HUES48 (cell line): ENCODE data around the gene HLF.

Experiments used
- H3K27ac ChIP-seq: one replicate; pipeline ENCODE4 v1.7.0; 2013; ENCODE audit warnings: low read depth, low read length, inconsistent platforms
- H3K27me3 ChIP-seq: 2 replicates; pipeline ENCODE4 v1.6.1; 2013; ENCODE audit warnings: mild to moderate bottlenecking, low read length; ENCODE audit not compliant: control insufficient read depth, insufficient read depth
- H3K36me3 ChIP-seq: 2 replicates; pipeline ENCODE4 v1.6.1; 2013; ENCODE audit warnings: low read length; ENCODE audit not compliant: control insufficient read depth, insufficient read depth
- H3K4me1 ChIP-seq: 2 replicates; pipeline ENCODE4 v1.6.1; 2013; ENCODE audit warnings: mild to moderate bottlenecking, low read length; ENCODE audit not compliant: control insufficient read depth, insufficient read depth
- H3K4me3 ChIP-seq: 2 replicates; pipeline ENCODE4 v1.5.1; 2013; ENCODE audit warnings: mild to moderate bottlenecking, low read depth, low read length
- H3K9ac ChIP-seq: 2 replicates; pipeline ENCODE4 v1.6.1; 2013; ENCODE audit warnings: mild to moderate bottlenecking, low read depth, low read length, moderate library complexity
- H3K9me3 ChIP-seq: 2 replicates; pipeline ENCODE4 v1.6.1; 2013; ENCODE audit warnings: low read length; ENCODE audit not compliant: control insufficient read depth, insufficient read depth

Gene HLF

GRCh38 chr17:55275894-55276804 lies 11.4 kb downstream of the HLF start:
- Histone ChIP-seq H3K36me3 (no peaks in the 10 kb centered on the region), H3K9me3 (no peaks in the 10 kb centered on the region), H3K4me1 (no peaks in the 10 kb centered on the region), H3K4me3 (no peak overlapping the region), H3K9ac (no peak overlapping the region), H3K27ac (no peak overlapping the region), H3K27me3 (no peaks in the 10 kb centered on the region)

GRCh38 chr17:55278173-55278961 lies 13.6 kb downstream of the HLF start:
- H3K4me3 ChIP-seq = no peak overlapping the region
- no peaks in the 10 kb centered on the region for H3K9me3 ChIP-seq
- no peak overlapping the region for H3K9ac ChIP-seq
- H3K27ac ChIP-seq = no peak overlapping the region
- H3K4me1 ChIP-seq = no peaks in the 10 kb centered on the region
- H3K36me3 ChIP-seq = no peaks in the 10 kb centered on the region
- no peaks in the 10 kb centered on the region for H3K27me3 ChIP-seq

- H3K36me3 ChIP-seq = no peaks in the 10 kb centered on the region
- H3K9me3 ChIP-seq = no peaks in the 10 kb centered on the region
- no peak overlapping the region for H3K9ac ChIP-seq
- no peaks in the 10 kb centered on the region for H3K4me1 ChIP-seq
- no peak overlapping the region for H3K4me3 ChIP-seq
- no peaks in the 10 kb centered on the region for H3K27me3 ChIP-seq
- no peak overlapping the region for H3K27ac ChIP-seq
Measured at GRCh38 chr17:55279203-55279602, 14.4 kb downstream of the HLF start.

- H3K27me3 ChIP-seq = no peaks in the 10 kb centered on the region
- H3K4me1 ChIP-seq = no peaks in the 10 kb centered on the region
- H3K9ac ChIP-seq = no peak overlapping the region
- no peak overlapping the region for H3K4me3 ChIP-seq
- no peaks in the 10 kb centered on the region for H3K9me3 ChIP-seq
- no peaks in the 10 kb centered on the region for H3K36me3 ChIP-seq
- H3K27ac ChIP-seq = no peak overlapping the region
Measured at GRCh38 chr17:55279788-55280187, 15.0 kb downstream of the HLF start.

- no peak overlapping the region for H3K27ac ChIP-seq
- no peak overlapping the region for H3K4me3 ChIP-seq
- no peaks in the 10 kb centered on the region for H3K9me3 ChIP-seq
- H3K36me3 ChIP-seq = no peaks in the 10 kb centered on the region
- H3K27me3 ChIP-seq = no peaks in the 10 kb centered on the region
- no peaks in the 10 kb centered on the region for H3K4me1 ChIP-seq
- H3K9ac ChIP-seq = no peak overlapping the region
Measured at GRCh38 chr17:55280212-55280611, 15.5 kb downstream of the HLF start.

- Histone ChIP-seq H3K4me1 (no peaks in the 10 kb centered on the region), H3K27ac (no peak overlapping the region), H3K36me3 (no peaks in the 10 kb centered on the region), H3K27me3 (no peaks in the 10 kb centered on the region), H3K4me3 (no peak overlapping the region), H3K9ac (no peak overlapping the region), H3K9me3 (no peaks in the 10 kb centered on the region)
Measured at GRCh38 chr17:55281649-55282378, 17.1 kb downstream of the HLF start.

GRCh38 chr17:55282379-55282702 lies 17.6 kb downstream of the HLF start:
- no peaks in the 10 kb centered on the region for H3K36me3 ChIP-seq
- H3K4me3 ChIP-seq = no peak overlapping the region
- H3K27me3 ChIP-seq = no peaks in the 10 kb centered on the region
- no peaks in the 10 kb centered on the region for H3K4me1 ChIP-seq
- no peaks in the 10 kb centered on the region for H3K9me3 ChIP-seq
- H3K9ac ChIP-seq = no peak overlapping the region
- no peak overlapping the region for H3K27ac ChIP-seq

- H3K27ac ChIP-seq = no peak overlapping the region
- no peaks in the 10 kb centered on the region for H3K36me3 ChIP-seq
- no peak overlapping the region for H3K4me3 ChIP-seq
- H3K27me3 ChIP-seq = no peaks in the 10 kb centered on the region
- no peak overlapping the region for H3K9ac ChIP-seq
- no peaks in the 10 kb centered on the region for H3K9me3 ChIP-seq
- no peaks in the 10 kb centered on the region for H3K4me1 ChIP-seq
Measured at GRCh38 chr17:55282741-55283140, 18.0 kb downstream of the HLF start.

GRCh38 chr17:55283256-55283965 lies 18.7 kb downstream of the HLF start:
- H3K4me1 ChIP-seq = no peaks in the 10 kb centered on the region
- H3K36me3 ChIP-seq = no peaks in the 10 kb centered on the region
- H3K27ac ChIP-seq = no peak overlapping the region
- H3K9ac ChIP-seq = no peak overlapping the region
- H3K4me3 ChIP-seq = no peak overlapping the region
- H3K9me3 ChIP-seq = no peaks in the 10 kb centered on the region
- H3K27me3 ChIP-seq = no peaks in the 10 kb centered on the region

- Histone ChIP-seq H3K27me3 (no peaks in the 10 kb centered on the region), H3K9ac (no peak overlapping the region), H3K9me3 (no peaks in the 10 kb centered on the region), H3K4me3 (no peak overlapping the region), H3K36me3 (no peaks in the 10 kb centered on the region), H3K4me1 (no peaks in the 10 kb centered on the region), H3K27ac (no peak overlapping the region)
Measured at GRCh38 chr17:55284001-55284884, 19.5 kb downstream of the HLF start.
